AG09309 (cell line): ENCODE results near the gene TBL2.

Source experiments
- DNase-seq: peaks from one replicate; pipeline ENCODE4 v3.0.0-alpha.2; 2010; ENCODE audit warnings: low read depth
- H3K4me3 ChIP-seq: 2 replicates; pipeline ENCODE4 v1.5.1; 2011; ENCODE audit warnings: mild to moderate bottlenecking, low read depth, low read length, moderate library complexity; ENCODE audit not compliant: control insufficient read depth
- TF ChIP-seq, protein P1 (sequence below): IDR thresholded peaks from 2 replicates; pipeline ENCODE4 v1.5.1; 2011; ENCODE audit warnings: mild to moderate bottlenecking, low read depth, low read length, inconsistent platforms; ENCODE audit not compliant: insufficient read depth, control insufficient read depth; ENCODE audit errors: missing control alignments

Gene TBL2

GRCh38 chr7:73605601-73606220, 27.3 kb upstream of the TBL2 start:
- no peak for DNase-seq
- TF ChIP-seq, protein P1, sequence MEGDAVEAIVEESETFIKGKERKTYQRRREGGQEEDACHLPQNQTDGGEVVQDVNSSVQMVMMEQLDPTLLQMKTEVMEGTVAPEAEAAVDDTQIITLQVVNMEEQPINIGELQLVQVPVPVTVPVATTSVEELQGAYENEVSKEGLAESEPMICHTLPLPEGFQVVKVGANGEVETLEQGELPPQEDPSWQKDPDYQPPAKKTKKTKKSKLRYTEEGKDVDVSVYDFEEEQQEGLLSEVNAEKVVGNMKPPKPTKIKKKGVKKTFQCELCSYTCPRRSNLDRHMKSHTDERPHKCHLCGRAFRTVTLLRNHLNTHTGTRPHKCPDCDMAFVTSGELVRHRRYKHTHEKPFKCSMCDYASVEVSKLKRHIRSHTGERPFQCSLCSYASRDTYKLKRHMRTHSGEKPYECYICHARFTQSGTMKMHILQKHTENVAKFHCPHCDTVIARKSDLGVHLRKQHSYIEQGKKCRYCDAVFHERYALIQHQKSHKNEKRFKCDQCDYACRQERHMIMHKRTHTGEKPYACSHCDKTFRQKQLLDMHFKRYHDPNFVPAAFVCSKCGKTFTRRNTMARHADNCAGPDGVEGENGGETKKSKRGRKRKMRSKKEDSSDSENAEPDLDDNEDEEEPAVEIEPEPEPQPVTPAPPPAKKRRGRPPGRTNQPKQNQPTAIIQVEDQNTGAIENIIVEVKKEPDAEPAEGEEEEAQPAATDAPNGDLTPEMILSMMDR, result no peak
- no peak overlapping the region for H3K4me3 ChIP-seq

DNA sequence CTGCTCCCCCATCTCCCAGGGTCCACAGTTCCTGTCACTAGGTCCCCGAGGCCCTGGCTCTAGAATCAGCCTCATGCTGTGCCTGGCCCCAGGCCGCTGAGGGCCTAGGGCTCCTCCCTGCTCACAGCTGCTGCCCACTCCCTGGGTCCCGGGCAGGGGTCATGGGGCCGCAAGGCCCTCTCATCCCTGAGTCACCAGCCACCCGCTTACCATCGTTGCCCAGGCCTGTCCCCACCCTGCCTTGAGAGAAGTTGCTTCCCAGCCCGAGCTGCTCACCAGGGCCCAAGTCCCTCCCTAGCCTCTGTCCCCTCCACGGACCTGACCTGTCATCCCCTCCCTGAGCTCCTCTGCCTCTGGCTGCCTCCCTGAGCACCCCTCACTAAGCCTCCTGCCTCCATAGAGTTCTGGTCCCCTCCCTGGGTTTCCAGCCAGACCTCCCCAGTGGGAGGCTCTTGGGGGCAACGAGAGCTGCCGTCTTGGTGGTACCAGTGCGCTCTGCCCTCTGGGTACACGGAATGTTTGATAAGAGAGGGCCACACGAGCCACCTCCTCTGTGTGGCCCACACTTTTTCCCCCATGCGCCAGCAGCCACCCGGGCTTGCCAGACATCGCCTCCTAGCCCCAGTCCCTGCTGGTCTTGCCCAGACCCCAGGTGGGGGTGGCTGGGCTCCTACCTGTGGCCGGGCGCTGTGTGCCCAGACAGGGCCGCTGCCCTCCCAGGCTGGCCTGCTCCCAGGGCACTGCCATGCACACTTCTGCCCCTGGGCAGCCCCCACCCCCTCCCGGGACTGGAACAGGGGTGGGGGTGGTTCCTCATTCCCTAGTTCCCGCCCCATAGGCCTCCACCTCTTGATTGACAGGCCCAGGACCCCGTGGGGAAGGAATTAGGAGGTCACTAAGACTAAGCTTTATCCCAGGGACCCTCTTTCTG, 24.6 kb upstream of the TBL2 start:
- no peak for DNase-seq
- no peak overlapping the region for H3K4me3 ChIP-seq
- TF ChIP-seq, protein P1, result no peak

DNA sequence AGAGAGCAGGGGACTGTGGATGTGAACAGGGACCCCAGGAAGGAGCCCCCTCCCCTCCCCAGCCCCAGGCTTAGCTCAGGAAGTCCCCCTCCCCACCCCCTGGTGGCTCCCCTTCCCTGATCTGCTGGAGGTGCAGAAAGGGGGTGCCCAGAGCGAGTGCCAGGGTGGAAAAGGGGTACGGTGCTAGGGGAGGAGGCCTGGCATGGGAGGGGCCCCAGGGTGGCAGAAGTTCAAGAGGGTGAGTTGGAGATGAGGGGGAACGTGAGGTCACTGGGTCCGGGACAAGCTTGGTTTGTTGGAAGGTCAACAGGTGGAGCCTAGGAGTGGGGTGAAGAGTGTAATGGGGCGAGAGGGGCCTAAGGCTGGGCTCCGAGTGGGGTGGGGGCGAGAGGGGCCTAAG, 21.5 kb upstream of the TBL2 start:
- DNase-seq, result no peak
- no peak overlapping the region for H3K4me3 ChIP-seq
- TF ChIP-seq, protein P1, result no peak

DNA sequence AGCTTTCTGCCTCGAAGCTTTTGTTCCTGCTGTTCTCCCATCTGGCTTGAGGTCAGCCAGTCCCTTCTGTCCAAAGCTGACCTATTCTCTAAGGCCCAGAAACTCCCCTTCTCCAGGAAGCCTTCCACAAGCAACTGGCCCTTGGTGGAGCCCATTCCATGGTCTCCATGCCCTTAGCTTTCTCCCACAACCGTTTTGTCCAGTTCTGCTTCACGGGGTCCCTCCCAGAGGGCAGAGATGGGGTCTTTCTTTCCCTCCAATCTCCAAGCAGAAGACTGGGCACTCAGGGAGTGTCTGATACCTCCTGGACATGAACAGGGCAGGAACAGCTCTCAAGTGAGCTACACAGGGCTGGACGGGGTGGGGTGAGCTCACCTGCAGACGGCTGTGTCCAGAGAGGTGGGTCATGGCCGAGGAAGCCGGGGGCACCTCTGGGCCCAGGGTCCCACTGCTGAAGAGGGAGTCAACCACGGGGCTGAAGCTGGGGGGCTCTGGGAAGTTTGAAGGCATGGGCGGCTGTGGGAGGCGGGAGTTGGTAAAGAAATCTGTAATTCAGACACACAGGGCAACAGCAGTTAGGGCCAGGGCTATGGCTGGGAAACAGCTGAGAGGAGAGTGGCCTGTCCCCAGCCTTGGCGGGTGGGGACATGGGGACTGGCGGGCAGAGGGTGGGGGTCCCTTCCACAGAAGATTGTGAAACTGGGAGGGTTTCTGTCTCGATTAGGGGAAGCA, 20.9 kb upstream of the TBL2 start:
- DNase-seq, result no peak
- TF ChIP-seq, protein P1, result no peak
- no peak overlapping the region for H3K4me3 ChIP-seq

- TF ChIP-seq, protein P1, result no peak
- no peak for DNase-seq
- no peak overlapping the region for H3K4me3 ChIP-seq
These were observed 19.8 kb upstream of the TBL2 start for GRCh38 chr7:73597978-73598782.

DNA sequence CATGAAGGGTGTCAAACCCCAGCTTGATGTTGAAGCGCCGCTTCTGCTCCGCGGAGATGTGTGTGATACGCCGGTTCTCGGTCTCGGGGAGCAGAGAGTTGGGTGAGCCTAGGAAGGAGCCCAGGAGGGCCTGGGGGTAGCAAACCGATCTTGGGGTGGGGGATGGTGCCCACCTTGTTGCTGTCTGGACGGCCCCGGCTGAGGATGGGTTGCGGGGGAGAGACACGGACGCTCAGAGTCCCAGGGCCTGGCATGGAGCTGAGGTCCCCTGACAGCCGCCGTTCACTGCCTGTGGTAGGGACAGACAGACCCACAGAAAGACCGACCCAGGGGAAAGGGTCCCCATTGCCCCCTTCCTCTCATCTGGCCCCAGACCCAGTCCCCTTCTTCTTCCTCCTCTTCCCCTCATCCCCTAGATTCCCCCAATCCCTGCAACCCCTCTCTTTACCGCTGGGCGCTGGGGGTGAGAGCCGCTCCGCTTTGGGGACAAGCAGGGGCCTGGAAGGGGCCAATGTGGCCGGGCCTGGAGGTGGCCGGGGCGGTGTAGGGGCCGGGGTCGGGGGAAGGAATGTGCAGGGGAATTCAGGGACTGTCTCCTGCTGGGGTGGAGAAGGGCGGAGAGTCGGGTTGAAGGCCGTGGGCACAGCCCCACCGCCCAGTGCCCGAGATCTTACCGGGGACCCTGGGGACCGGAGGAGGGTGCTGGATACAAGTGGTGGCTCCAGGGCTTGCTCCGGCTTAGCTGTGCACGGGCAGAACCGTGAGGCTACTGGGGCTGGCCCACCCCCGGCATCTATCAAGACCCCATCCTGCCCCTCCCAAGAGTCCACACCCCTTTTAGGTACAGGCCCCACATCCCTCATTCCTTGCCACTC, 18.0 kb upstream of the TBL2 start:
- no peak overlapping the region for H3K4me3 ChIP-seq
- no peak for DNase-seq
- TF ChIP-seq, protein P1, result no peak
